OCI-LY3 (cell line): Measurements from ENCODE around the gene CDKN2B.

Experiments
- EZH2phosphoT487 ChIP-seq: fragments of 200-600 bp; shearing (Covaris generic); IDR thresholded peaks from 2 replicates; pipeline ENCODE4 v1.6.1; 2018; ENCODE audit warnings: antibody characterized with exemption, mixed run types, low read depth
- TF ChIP-seq, protein P1 (sequence below): fragments of 200-600, 300-600 bp; sonication (generic); IDR thresholded peaks from 2 replicates; pipeline ENCODE4 v1.5.1; 2014; ENCODE audit warnings: antibody characterized with exemption, low read length, low read depth

DNA sequence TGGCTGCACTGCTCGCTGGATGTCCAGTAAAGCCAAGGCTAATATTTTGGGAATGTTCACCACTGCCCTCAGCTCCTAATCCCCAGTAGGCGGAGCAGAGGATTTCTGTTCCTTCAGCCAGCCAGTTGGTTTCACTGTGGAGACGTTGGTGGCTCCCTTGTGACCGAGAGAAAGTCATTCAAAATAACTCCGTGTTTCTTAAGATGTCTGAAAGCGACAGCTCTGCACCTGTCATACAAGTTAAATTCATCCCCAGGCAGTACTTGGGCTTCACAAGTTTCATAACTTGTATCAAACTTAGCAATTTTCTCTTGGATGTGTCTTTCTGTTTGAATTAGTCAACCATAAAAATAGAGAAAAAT is 382 bp upstream of the CDKN2B start:
- TF ChIP-seq, protein P1, sequence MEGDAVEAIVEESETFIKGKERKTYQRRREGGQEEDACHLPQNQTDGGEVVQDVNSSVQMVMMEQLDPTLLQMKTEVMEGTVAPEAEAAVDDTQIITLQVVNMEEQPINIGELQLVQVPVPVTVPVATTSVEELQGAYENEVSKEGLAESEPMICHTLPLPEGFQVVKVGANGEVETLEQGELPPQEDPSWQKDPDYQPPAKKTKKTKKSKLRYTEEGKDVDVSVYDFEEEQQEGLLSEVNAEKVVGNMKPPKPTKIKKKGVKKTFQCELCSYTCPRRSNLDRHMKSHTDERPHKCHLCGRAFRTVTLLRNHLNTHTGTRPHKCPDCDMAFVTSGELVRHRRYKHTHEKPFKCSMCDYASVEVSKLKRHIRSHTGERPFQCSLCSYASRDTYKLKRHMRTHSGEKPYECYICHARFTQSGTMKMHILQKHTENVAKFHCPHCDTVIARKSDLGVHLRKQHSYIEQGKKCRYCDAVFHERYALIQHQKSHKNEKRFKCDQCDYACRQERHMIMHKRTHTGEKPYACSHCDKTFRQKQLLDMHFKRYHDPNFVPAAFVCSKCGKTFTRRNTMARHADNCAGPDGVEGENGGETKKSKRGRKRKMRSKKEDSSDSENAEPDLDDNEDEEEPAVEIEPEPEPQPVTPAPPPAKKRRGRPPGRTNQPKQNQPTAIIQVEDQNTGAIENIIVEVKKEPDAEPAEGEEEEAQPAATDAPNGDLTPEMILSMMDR: no peak
- no peak for TF ChIP-seq EZH2phosphoT487
